Heart right ventricle (tissue), 16 donors: Measurements from ENCODE around the gene USP44. TPM values are rescaled to one million over a fixed set of nuclear protein-coding genes. Genes with fewer than 3 reads are reported as not detected.

Source experiments
- ATAC-seq, 8 donors: fragments of 200-7000 bp; cut with Tn5 transposase; one replicate each; pipeline ENCODE4 v1.9.1; 2020; ENCODE audit warnings: mild to moderate bottlenecking in 8 of 8, moderate library complexity in 8 of 8, moderate number of reproducible peaks in 1 of 8
- DNase-seq, 2 donors: peaks; one replicate each; pipeline ENCODE4 v3.0.0-alpha.2; 2020
- H3K27ac ChIP-seq, 10 donors: fragments of 200-600 bp; sonication (generic) in 2 of 10; one replicate each; pipeline versions ENCODE4 v1.5.0 to v1.8.0; 2020 to 2022; ENCODE audit warnings: mild to moderate bottlenecking in 3 of 10
- H3K27me3 ChIP-seq, 7 donors: fragments of 200-600 bp; one replicate each; pipeline ENCODE4 v1.8.0; 2021 to 2022; ENCODE audit warnings: mild to moderate bottlenecking in 2 of 7
- H3K36me3 ChIP-seq, 9 donors: fragments of 200-600 bp; sonication (generic) in 1 of 9; one replicate each; pipeline versions ENCODE4 v1.5.0 to v1.8.0; 2020 to 2022; ENCODE audit warnings: mild to moderate bottlenecking in 2 of 9
- H3K4me1 ChIP-seq, 9 donors: fragments of 200-600 bp; sonication (generic) in 1 of 9; one replicate each; pipeline versions ENCODE4 v1.5.0 to v1.8.0; 2020 to 2022; ENCODE audit warnings: mild to moderate bottlenecking in 4 of 9
- H3K4me3 ChIP-seq, 10 donors: fragments of 200-600 bp; sonication (generic) in 2 of 10; one replicate each; pipeline versions ENCODE4 v1.5.0 to v1.8.0; 2020 to 2022; ENCODE audit warnings: mild to moderate bottlenecking in 7 of 10, moderate library complexity in 2 of 10
- H3K9me3 ChIP-seq, 11 donors: fragments of 200-600 bp in 10 of 11; sonication (generic) in 2 of 11; one replicate each; pipeline versions ENCODE4 v1.5.0 to v1.8.0; 2013 to 2022; ENCODE audit warnings: mild to moderate bottlenecking in 2 of 11, control low read depth in 1 of 11, moderate library complexity in 1 of 11
- CTCF ChIP-seq, 9 donors: fragments of 200-600 bp; sonication (generic) in 2 of 9; IDR thresholded peaks; one replicate each; pipeline versions ENCODE4 v1.5.0 to v1.8.0; 2021 to 2022; ENCODE audit warnings: antibody characterized with exemption in 9 of 9, mild to moderate bottlenecking in 5 of 9, moderate library complexity in 1 of 9
- WGBS, 2 donors: extraction: QIAGEN DNeasy Blood & Tissue Kit; methylation state at CpG; one replicate each; pipeline ENCODE4 v1.1.7; 2013; ENCODE audit warnings: inconsistent platforms in 1 of 2; 5-methylcytosine and 5-hydroxymethylcytosine counted together
- intact Hi-C, 10 donors: fragments of 100-400 bp; cut with DNase I; formaldehyde crosslinking; loops; one replicate each; pipeline versions ENCODE4 v1.11.1 to v1.14.2; 2022
- polyA plus RNA-seq, 2 donors: library from polyadenylated mRNA; stranded (reverse); fragments of 200-250 nt; gene quantifications; one replicate each; pipeline ENCODE4 v1.2.3, GENCODE V29; 2013
- total RNA-seq, 10 donors: library from RNA; stranded (reverse); fragmentation: NEBNext Ultra II Directional in 3 of 10; extraction: Animal tissue kit (Norgen Biotek cat#: 25700) in 3 of 10; gene quantifications; one replicate each; pipeline versions ENCODE4 v1.2.1 to v1.2.4, GENCODE V29; 2021 to 2023
- donor health status: Arrhythmogenic right ventricular cardiomyopathy.
- donor health status: ischemic (EF 13 %, LVEDD 7.1; RV severe dilation, severe dysfunction).
- donor health status: healthy with polysubstance abuse.
- donor health status: DM: no; HTN: yes; CAD: no.
- donor health status: DM: no; HTN: no; CAD: no.
- donor health status: ischemic (EF 25% LVEDD 6.9; RV normal size, moderate dysfunction).
- donor health status: ischemic (EF 25% LVEDD 5.7; RV mildly dilated, moderate dysfunction).
- donor health status: healthy.
- donor health status: DM: yes; HTN: yes; CAD: no.
- donor health status: Ischemic cardiomyopathy.
- donor health status: ischemic (EF 35%, LVEDD 5.7; RV mildly dilated, moderate dysfunction).
- donor health status: nonischemic (EF 11% LVEDD 7.7; RV severe dilation, severe dysfunction).
- donor health status: DM: yes; HTN: yes; CAD: no.
- donor health status: PGD.
- donor health status: ischemic (EF 29% LVEDD 5.4; RV normal size, mild dysfunction).
- donor health status: nonischemic (EF 23%, LVEDD 6.1; RV moderate dilation, normal function).

Gene USP44
- total and polyA plus RNA-seq, 12 donors, result 0.06 to 0.89 (median 0.31) TPM; not detected in 1

- Histone ChIP-seq H3K4me1 (peaks cover 0 to 14% (median 9%) of the 10 kb centered on the region in 9 donors), H3K4me3 (peak overlapping the region; percentile 53 to 83 (median 75)), H3K36me3 (no peaks in the 10 kb centered on the region), H3K9me3 (peaks cover 0 to 9% (median 0%) of the 10 kb centered on the region in 11 donors), H3K27me3 (peaks cover 0 to 55% (median 18%) of the 10 kb centered on the region in 7 donors), H3K27ac (peak overlapping the region in 2 of 10 donors; percentile 30 to 53)
- intact Hi-C loops, result no loop called here
- ATAC-seq, result peak in 2 of 8 donors; percentile 6 to 14
- no peak for DNase-seq
- no peak for TF ChIP-seq CTCF (IDR thresholded peaks at IDR 0.05)
- 28 to 42% methylated on average over 9 of the region's 9 CpGs for WGBS, 2 donors
These were observed 3.7 kb downstream of the USP44 start for GRCh38 chr12:95547522-95548055.

- Histone ChIP-seq H3K4me1 (peaks cover 0 to 14% (median 9%) of the 10 kb centered on the region in 9 donors), H3K9me3 (peaks cover 0 to 9% (median 0%) of the 10 kb centered on the region in 11 donors), H3K36me3 (no peaks in the 10 kb centered on the region), H3K27me3 (peaks cover 0 to 55% (median 18%) of the 10 kb centered on the region in 7 donors), H3K27ac (no peak overlapping the region), H3K4me3 (no peak overlapping the region)
- intact Hi-C loops, result no loop called here
- no peak for TF ChIP-seq CTCF (IDR thresholded peaks at IDR 0.05)
- DNase-seq, result no peak
- 56 to 65% methylated on average over 9 of the region's 9 CpGs for WGBS, 2 donors
- no peak for ATAC-seq
These were observed 4.8 kb downstream of the USP44 start for GRCh38 chr12:95546491-95546813.

GRCh38 chr12:95545731-95546490 lies 5.4 kb downstream of the USP44 start:
- Histone ChIP-seq H3K36me3 (no peaks in the 10 kb centered on the region), H3K4me3 (no peak overlapping the region), H3K27me3 (peaks cover 0 to 55% (median 18%) of the 10 kb centered on the region in 7 donors), H3K4me1 (peaks cover 0 to 14% (median 9%) of the 10 kb centered on the region in 9 donors), H3K9me3 (peaks cover 0 to 9% (median 0%) of the 10 kb centered on the region in 11 donors), H3K27ac (no peak overlapping the region)
- 72 to 76% methylated on average over 8 of the region's 8 CpGs for WGBS, 2 donors
- ATAC-seq, result no peak
- no peak for DNase-seq
- no peak for TF ChIP-seq CTCF (IDR thresholded peaks at IDR 0.05)
- intact Hi-C loops, result no loop called here

DNA sequence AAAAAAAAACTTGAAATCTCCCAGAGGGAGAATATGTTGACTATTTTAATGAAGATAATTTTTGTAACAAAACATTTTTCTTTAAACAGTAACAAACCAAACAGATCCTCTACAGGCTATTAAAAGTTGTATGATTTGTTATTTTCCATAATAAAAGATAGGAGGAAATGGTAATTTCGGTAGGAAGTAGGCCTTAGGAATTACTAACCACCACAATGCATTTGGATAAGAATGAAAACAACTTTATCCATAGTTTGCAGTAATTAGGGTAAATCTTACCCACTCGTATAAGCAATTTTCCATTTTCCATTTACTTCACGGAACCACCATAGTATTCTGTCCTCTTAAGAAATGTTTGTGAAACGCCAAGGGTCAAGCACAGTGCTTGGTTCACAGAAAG lies 6.0 kb downstream of the USP44 start:
- ATAC-seq (no peak), DNase-seq (no peak)
- no peak for TF ChIP-seq CTCF (IDR thresholded peaks at IDR 0.05)
- Histone ChIP-seq H3K9me3 (peaks cover 0 to 9% (median 0%) of the 10 kb centered on the region in 11 donors), H3K4me1 (peaks cover 0 to 14% (median 9%) of the 10 kb centered on the region in 9 donors), H3K27ac (no peak overlapping the region), H3K27me3 (peaks cover 0 to 50% (median 18%) of the 10 kb centered on the region in 7 donors), H3K36me3 (no peaks in the 10 kb centered on the region), H3K4me3 (no peak overlapping the region)
- WGBS, 2 donors, result 85 to 87% methylated on average over 4 of the region's 4 CpGs
- intact Hi-C loops, result no loop called here
